ENCODE data around the gene ATAD5.

- TF ChIP-seq EZH2 (conservative IDR thresholded peaks at IDR 0.05; ENCODE audit: low read depth, low read length) = no peak
- TF ChIP-seq, protein P1, sequence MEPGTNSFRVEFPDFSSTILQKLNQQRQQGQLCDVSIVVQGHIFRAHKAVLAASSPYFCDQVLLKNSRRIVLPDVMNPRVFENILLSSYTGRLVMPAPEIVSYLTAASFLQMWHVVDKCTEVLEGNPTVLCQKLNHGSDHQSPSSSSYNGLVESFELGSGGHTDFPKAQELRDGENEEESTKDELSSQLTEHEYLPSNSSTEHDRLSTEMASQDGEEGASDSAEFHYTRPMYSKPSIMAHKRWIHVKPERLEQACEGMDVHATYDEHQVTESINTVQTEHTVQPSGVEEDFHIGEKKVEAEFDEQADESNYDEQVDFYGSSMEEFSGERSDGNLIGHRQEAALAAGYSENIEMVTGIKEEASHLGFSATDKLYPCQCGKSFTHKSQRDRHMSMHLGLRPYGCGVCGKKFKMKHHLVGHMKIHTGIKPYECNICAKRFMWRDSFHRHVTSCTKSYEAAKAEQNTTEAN (CRISPR knock-in tag; conservative IDR thresholded peaks at IDR 0.05) = no peak
- no peak for TF ChIP-seq ELF4 (CRISPR knock-in tag; IDR thresholded peaks at IDR 0.05; ENCODE audit: borderline replicate concordance)
These were observed 9.7 kb upstream of the ATAD5 start for GRCh38 chr17:30821871-30822723.

Measured in HepG2 (cell line).